Measurements from ENCODE around the gene ORC4.
"Not testable (repeated sequence)": the region's sequence is repeated elsewhere in the genome, so short reads cannot be mapped to it uniquely, and the experiment has no call there.

The ORC4 gene

DNA sequence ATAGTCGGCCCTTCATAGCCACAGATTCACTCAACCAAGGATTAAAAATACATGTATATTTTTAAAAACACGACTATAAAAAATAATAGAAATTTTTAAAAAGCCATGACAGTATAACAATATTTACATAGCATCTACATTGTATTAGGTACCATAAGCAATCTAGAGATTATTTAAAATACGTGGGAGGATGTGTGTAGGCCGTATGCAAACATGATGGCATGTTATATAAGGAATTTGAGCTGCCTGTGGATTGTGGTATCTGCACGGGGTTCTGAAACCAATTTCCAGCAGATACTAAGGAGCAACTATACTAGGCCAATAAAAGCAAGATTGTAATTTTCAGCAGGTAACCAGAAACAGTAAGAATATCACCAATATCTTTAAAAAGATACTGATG is 5.9 kb downstream of the ORC4 start:
- DNase-seq (ENCODE audit: low read depth in 2 of 2), result no peak

DNA sequence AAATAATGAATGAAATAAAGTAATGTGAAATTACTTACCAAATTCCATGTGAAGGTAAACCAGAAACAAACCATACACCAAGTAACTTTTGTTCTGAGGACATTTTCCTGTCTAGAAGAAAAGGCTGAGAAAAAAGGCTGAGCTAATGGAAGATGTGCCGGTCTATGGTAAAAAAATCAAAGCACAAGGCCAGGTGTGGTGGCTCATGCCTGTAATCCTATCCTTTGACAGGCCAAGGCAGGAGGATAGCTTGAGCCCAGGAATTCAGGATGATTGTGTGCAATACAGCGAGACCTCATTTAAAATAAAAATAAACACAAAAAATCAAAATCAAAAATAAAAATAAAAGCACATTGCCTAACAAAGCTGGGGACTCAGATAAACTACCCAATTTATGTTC is 6.7 kb downstream of the ORC4 start:
- DNase-seq (ENCODE audit: low read depth in 2 of 2), result no peak

DNA sequence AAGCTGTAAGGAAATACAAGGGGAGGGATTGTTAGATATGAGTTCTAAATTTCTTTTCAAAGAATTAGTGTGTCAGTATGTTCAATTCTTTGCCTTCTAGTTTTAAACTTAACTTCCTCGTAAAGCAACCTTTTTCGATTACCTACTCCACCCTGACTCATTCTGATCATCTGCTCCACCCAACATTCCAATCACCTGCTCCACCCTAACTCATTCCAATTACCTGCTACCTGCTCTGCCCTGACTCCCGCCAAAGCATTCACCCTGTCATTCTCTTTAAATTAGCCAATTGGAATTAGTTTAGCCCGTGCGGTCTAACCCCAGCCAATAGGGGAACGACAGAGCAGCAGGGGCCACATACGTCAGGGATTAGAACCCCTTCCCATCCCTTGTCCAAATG is 12.1 kb downstream of the ORC4 start:
- DNase-seq (ENCODE audit: low read depth in 2 of 2), result not testable (repeated sequence)

DNA sequence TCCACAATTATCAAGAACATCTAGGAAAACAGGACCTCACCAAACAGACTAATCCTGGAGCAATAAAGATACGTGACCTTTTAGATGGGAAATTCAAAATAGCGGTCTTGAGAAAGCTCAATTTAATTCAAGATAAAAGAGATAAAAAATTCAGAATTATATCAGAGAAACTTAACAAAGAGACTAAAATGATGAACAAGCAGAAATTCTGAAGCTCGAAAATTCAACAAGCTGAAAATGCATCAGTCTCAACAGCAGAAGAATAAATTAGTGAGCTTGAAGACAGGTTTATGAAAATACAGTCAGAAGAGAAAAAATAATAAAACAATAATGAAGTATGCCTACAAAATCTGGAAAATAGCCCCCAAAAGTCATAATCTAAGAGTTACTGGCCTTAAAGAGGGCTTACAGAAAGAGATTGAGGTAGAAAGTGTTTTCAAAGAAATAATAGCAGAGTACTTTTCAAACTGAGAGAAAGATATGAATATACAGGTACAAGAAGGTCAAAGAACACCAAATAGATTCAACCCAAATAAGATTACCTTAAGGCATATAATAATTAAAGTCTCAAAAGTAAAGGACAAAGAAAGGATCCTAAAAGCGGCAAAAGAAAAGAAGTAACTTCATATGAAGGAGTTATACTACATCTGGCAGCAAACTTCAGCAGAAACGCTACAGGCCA is 13.2 kb downstream of the ORC4 start:
- DNase-seq (ENCODE audit: low read depth in 2 of 2), result no peak

DNA sequence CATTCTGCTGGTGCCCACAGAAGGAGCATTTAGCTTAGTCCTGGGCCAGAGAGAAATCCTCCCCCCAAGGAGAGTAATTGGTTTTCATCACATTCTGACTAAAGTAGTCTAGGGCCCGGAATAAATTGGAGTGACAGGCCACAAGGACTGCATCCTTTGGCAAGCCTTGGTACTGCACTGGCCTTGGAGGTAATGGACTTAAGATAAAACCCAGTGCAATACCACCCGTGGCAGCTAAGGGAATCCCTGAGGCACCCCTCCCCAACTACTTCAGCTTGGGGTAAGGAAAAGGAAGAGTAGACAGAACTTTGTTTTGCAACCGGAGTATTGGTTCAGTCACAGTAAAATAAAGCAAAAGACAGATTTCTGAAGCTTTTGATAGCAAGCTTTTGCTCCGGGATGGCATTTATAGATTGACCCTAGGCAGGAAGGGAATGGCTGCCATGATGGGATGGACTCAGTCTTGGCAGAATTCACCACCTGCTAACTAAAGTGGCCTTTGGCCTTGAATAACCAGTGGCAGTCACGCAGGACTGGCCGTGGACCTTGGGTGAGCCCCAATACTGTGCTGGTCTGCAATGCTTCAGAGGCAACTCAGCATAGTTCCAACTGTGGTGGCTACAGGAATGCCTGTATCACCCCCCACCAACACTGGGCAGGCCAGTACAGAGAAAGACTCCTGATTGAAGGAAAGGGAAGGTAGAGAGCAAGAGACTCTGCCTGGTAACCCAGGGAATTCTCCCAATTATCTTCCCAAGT is 14.1 kb downstream of the ORC4 start:
- DNase-seq (ENCODE audit: low read depth in 2 of 2), result no peak

DNA sequence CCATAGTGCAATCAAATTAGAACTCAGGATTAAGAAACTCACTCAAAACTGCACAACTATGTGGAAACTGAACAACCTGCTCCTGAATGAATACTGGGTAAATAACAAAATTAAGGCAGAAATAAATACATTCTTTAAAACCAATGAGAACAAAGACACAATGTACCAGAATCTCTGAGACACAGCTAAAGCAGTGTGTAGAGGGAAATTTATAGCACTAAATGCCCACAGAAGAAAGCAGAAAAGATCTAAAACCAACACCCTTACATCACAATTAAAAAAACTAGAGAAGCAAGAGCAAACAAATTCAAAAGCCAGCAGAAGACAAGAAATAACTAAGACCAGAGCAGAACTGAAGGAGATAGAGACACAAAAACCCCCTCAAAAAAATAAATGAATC is 18.1 kb downstream of the ORC4 start:
- not testable (repeated sequence) for DNase-seq (ENCODE audit: low read depth in 2 of 2)

DNA sequence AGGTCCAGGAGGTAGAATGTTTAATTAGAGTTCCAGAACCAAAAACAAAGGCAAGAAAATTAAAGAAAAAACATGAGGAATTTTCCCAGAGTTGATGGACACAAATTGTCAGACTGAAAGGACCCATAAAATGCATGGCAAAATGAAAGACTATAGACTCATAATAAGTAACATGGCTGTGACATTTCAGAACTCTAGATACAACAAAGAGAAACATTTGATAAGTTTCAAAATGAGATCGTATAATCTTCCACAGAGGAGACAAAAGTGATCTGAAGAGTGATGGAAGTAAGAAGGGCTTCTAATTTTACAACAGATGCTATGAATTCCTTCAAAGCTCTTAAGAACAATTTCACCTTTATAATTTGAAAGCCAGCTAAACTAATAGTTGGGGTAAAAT is 20.4 kb downstream of the ORC4 start:
- DNase-seq (ENCODE audit: low read depth in 2 of 2), result no peak

DNA sequence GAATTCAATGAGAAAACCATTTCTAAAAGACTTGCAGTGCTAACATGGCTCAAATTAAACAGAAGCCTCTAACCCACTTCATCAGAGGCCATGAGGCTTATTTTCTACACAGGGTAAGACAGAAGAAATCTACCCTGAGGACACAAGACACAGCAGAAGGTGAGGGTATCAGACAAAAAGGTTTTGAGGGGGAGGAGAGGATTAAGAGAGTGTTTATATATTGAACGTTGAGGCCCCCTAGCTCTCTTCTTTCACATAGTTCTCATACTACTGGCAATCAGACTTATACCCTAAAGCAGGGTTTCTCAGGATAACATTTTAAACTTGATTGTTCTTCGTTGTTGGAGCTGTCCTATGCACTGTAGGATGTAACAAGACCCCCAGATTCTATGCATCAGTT is 21.4 kb downstream of the ORC4 start:
- DNase-seq (ENCODE audit: low read depth in 2 of 2), result no peak

DNA sequence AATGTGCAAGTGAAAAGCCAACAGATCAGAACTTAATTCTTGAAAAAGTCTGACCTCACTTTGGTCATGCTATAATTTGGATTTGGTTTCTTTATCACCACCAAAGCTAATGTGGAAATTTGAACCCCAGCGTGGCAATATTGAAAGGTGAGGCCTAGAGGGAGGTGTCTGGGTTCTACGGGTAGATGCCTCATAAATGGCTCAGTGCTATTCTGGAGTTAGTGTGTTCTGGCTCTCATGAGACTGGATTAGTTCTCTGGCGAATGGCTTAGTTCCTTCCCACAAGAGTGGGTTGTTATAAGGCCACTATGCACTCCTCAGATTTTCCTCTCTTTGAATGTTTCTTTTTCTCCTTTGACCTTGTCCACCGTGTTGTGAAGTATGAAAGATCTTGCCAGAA is 22.3 kb downstream of the ORC4 start:
- DNase-seq (ENCODE audit: low read depth in 2 of 2), result no peak

DNA sequence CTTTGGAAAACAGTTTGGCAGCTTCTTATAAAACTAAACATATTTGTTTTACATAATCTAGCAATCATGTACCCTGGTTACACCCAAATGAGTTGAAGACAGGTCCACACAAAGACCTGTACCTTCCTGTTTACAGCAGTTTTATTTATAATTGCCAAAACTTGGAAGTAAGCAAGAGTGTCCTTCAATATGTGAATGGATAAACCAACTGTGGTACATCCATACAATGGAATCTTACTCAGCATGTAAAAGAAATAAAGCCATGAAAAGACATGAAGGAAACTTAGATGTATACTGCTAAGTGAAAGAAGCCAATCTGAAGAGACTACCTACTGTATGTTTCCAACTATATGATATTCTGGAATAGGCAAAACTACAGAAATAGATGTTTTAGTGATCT is 23.7 kb downstream of the ORC4 start:
- DNase-seq (ENCODE audit: low read depth in 2 of 2), result no peak

DNA sequence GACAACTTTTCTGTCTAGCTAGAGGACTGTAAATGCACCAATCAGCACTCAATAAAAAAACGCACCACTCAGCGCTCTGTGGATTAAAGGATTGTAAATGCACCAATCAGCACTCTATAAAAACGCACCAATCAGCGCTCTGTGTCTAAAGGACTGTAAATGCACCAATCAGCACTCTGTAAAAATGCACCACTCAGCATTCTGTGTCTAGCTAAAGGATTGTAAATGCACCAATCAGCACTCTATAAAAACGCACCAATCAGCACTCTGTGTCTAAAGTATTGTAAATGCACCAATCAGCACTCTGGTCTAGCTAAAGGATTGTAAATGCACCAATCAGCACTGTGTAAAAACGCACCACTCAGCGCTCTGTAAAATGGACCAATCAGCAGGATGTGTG is 25.6 kb downstream of the ORC4 start:
- DNase-seq (ENCODE audit: low read depth in 2 of 2), result not testable (repeated sequence)

DNA sequence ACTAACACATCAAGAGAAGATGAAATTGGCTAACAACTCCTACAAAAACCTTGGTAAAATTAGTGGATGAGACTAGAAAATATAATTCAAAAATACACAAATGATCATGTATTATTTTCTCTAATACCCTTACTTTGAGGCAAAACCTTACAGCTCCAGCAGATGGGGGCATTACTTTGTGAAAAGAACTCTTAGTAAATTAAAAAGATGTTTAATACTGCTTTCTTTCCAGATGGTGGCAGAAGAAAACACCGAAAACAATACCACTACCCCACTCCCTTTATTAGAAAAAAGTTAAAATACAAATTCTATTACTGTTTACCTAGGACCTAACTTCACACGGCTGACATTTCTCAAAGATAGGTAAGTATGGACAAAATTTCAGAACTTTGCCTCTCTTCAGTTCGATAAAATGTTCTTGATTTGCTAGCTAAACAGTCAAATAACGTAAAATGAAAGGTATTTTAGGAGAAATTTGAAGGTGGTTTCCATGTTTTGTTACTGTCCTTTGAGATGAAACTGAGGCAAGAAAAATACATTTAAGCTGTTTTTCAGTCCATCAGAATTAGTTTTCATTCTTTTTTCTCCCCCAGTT is 30.6 kb downstream of the ORC4 start:
- no peak for DNase-seq (ENCODE audit: low read depth in 2 of 2)

DNA sequence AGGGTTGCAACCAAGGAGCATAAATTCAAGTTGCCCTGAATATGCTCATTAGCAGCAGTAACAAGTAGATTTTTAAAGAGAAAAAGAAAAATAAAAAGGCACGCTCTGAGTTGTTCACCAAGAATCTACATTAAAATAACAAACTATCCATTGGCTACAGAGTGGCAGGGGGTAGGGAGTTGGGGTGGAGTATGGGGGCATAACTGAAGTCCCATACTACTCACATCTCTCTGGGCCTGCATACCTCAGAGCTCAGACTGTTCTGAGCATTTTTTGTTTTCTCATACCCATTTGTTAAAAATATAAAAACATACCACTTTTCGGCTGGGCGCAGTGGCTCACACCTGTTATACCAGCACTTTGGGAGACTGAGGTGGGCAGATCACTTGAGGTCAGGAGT is 31.4 kb downstream of the ORC4 start:
- no peak for DNase-seq (ENCODE audit: low read depth in 2 of 2)

DNA sequence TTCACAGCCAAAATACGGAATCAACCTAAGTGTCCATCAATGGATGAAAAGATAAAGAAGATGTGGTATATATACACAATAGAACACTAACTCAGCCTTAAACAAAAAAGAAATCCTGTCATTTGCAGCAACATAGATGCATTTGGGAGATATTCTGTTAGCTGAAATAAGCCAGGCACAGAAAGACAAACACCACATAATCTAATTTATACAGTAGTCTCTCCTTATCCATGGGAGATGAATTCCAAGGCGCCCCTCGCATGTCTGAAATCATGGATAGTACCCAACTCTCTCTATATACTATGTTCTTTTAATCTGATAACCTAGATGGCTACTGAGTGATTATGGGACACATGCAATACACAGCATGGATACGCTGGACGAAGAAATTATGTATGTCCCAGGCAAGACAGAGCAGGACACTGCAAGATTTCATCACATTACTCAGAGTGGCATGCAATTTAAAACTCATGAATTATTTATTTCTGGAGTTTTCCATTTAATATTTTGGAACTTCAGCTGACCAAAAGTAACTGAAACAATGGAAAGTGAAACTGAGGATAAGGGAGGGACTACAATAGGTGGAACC is 39.5 kb downstream of the ORC4 start:
- DNase-seq (ENCODE audit: low read depth in 2 of 2), result no peak

DNA sequence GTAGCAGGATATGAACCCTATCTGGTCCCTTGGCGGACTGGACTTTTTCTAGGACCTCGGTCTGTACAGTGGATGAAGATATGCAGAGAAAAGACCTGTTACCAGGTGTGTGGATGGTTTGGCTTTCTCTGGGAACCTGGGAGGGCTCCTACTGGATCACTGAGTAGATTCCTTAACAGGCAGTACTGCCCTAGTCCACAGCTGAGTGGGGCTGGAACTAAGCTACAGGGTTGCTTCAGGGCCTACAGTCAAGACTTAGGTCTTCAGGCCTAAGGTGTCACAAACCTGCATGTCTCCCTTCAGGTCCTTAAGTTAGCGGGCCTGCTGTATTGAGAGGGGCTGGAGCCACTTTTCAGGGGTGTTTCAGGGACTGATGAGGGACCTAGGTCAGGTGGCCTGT is 42.9 kb downstream of the ORC4 start:
- DNase-seq (ENCODE audit: low read depth in 2 of 2), result no peak

DNA sequence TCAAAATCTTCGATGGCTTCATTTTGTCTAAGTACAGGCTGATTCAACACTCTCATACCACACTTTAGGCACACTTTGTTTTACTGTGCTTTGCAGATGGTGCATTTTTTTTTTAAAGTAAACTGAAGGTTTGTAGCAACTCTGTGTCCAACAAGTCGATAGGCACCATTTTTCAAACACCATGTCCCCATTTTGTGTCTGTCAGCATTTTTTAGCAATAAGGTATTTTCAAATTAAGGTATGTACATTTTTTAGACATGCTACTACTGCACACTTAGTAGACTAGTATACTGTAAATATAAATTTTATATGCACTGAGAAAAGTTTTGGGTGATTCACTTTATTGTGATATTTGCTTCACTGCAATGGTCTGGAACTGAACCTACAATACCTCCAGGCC is 44.4 kb downstream of the ORC4 start:
- DNase-seq (ENCODE audit: low read depth in 2 of 2), result no peak

DNA sequence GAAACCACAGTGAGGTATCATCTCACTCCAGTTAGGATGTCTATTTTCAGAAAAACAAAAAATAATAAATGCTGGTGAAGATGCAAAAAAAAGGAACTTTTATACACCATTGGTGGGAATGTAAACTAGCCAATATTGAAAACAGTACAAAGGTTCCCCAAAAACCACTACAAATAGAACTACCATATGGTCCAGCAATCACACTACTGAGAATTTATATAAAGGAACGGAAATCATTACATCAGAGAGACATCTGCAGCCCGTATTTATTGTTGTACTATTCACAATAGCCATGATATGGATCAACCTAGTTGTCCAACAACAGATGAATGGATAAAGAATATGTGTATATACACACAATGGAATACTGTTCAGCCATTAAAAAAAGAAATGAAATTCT is 52.0 kb downstream of the ORC4 start:
- DNase-seq (ENCODE audit: low read depth in 2 of 2), result no peak

DNA sequence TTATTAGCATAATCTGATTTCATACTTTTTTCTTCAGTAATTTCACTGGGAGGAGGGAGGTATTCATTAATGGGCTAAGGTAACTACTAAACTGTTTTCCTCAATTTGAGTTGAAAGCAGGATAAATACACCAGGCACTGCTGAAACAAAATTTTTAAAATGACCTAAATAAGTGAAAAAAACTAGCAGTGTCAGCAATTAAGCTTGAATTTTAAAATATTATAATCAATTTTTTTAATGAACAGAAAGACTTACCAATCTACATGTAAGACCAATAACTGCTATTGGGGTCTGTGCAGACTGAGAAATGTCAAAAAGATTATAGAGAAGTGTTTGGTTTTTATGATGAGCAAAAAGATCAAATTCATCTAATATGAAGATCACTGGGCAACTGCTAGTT is 68.4 kb downstream of the ORC4 start:
- DNase-seq (ENCODE audit: low read depth in 2 of 2), result no peak

DNA sequence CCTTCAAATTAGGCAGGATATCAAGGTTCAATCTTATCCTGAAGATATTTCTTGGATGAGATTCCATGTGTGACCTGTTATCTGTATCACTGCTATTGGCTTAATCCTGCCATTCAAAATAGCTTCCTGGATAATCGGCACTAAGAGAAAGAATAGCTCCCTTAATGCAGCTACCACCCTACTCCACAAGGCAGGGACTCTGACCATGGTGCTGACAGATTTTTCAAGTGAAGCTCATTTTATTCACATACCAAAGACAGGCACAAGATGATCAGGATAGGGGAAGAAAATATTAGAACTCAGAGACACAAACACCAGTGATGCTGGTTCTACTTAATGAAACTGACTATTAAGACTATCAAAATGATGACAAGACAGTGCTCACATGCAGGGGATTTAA is 74.9 kb downstream of the ORC4 start:
- DNase-seq (ENCODE audit: low read depth in 2 of 2), result no peak

DNA sequence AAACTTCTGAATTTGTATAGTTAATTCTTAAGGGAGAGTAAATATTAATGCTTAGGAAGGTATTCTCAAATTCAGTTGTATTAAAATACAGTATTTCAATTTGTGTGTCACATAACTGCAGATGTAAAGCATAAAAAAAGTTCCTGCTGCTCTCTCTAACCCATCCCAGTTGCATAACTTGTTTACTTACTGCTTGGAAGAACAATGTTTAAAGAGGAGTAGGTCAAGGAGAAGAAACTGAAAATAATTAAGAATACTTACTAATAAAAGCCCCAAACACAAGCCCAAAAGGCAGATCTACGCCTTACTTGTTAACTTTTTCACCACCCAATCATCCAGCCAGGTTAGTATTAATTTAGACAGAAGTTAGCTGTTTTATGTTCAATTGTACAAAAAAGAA is 81.2 kb downstream of the ORC4 start:
- DNase-seq (ENCODE audit: low read depth in 2 of 2), result no peak

DNA sequence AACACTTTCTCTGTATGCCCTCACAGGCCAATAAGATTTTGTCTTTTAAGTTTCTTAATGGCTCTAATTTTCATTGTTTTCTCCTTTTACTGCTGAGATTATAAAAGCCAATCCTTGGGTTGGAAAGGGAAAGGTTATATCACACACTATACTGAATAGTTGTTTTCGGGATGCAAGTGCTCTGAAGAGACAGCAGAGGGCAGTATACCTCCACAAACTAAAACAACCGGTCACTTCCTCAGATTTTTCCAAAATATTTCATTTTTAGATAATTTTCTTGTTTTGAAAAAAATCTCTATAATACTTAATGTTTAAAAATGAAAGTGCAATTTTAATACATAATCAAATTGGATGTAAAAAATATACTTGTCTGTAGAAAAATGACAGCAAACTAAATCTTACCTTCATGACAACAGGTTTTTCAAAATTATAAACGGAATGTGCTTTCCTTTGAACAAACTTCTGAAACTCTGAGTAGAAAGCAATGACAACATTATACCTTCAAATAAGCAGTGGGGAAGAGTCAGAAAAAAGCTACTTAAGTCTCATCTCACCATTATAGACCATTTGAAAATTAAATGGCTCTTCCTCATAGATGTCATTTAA is 82.7 kb downstream of the ORC4 start:
- no peak for DNase-seq (ENCODE audit: low read depth in 2 of 2)

DNA sequence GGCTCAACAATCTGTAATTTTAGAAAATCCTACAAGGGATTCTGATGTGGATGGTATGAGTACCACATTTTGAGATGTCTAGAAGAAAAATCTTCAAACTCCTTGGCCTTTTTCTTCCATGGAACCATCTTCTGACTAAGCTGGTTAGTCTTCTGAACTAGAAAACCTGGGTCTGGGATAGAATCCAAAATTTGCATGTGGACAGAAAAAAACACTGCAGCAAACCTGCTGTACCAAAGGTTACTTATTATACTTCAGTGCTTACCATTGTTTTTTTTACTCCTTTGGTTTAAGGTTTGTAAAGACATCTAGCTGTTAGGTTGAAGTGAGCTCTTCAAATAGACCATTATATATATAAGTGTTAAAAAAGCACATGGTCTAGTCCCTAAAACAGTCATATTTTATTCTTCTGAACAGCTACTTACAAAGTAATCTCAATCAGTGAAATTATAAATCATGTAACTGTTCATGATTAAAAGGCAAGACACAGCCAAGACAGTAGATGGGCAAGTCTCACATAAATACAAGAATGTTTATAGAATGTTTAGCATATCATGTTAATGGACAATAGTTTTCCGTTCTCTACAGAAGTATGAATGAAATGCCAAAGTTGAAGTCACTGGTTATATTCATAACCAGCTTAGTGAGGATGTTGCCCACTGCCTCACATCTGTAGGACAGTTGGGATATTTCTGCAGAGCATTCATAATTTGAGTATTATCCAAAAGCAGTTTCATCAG is 85.5 kb downstream of the ORC4 start:
- no peak for DNase-seq (ENCODE audit: low read depth in 2 of 2)
